HG03064 (cell line): ENCODE data around the gene TTLL8.

Source experiments
- ATAC-seq: cut with Tn5 transposase; IDR thresholded peaks from one replicate; pipeline ENCODE4 v1.9.1; 2021; ENCODE audit warnings: low read depth; ENCODE audit not compliant: unreplicated experiment

Gene TTLL8

DNA sequence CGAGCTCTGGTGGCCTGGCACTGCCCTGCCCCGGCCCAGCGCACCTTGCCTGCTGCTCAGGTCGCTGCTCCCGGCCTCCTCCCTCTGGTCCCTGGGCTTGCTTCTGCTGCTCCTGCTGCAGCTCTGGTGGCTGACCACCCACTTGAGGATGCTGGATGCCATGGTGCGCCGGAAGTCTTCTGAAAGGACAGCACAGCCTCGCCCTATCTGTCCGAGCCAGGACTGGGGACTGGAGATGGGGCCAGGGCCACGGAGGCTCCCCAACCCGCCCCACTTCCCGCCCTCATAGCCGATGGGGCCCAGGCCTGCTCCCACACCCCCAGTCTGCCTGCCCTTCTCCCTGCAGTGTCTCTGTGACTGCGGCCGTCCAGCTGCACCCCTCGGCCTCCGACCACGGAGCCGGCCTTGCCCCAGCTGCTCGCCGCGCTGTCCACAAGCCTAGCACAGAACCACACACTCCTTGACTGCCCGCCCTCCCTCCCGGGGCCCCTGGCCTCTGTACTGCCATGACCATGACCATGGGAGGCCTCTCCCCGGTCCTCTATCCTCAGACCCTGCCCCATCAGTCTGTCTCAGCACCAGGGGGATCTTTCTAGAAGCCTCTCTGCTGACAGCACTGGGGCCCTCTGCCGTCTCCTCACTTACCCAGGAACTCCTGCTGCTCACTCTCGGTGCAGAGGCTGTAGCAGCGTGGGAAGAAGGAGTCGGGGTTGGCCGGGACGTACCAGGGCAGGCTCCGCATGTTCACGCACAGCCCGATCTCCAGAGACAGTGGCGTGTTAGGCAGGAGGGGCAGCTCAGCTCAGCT is 12.7 kb downstream of the TTLL8 start:
- no peak for ATAC-seq

DNA sequence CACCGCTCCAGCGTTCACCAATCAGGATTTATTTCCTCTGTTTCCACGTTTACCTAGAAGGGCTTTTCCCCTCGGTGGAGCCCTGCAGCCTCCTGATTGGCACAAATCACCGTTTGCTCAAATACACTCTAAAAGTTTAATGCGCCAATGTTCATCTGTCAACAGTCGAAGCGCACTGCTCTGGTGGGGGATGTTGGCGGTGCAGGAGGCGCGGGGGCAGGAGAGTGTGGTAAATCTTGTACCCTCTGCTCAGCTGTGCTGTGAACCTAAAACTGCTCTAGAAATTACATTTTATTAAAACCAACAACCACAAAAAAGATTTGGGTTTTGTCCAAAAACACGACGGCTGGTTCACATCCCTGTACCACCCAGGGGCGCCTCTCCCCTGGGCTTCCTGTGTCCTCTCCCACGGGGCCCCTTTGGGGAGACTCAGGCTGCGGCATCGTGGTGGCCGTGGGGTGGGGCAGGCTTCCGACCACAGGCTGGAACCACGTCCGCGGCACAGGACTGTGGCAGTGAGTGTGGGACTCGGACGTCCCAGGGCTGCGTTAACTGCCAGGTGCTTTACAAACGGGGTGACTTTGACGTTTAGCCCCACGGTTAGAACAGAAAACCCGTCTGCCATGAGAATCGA is 13.5 kb downstream of the TTLL8 start:
- ATAC-seq: no peak

DNA sequence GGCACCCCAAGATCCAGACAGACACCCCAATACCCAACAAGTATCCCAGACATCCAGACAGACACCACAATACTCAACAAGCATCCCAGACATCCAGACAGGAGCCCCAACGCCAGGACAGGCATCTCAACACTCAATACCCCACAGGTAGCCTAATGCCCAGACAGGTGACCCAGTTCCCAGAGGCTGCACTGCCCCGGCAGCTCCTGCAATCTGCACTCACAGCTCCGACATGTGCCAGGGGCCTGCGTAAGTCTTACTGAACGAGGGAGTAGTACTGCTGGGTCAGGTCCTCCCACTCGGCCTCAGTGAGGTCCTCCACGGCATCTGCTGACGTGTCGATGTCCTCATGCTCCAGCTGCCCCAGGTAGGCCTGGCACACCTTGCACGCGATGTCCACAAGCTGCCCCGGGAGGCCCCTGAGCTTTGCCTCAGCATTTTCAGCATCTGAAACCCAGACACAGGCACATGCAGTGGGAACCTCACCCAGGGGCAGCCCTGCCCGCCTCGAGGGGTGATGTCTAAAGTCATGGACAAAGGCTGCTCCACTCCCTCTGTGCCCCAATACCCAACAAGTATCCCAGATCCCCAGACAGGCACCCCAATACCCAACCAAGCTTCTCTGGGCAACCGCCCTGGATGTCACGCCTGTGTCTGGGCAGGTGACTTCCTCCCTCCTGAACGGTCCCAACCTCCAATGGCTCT is 16.6 kb downstream of the TTLL8 start:
- ATAC-seq: no peak

DNA sequence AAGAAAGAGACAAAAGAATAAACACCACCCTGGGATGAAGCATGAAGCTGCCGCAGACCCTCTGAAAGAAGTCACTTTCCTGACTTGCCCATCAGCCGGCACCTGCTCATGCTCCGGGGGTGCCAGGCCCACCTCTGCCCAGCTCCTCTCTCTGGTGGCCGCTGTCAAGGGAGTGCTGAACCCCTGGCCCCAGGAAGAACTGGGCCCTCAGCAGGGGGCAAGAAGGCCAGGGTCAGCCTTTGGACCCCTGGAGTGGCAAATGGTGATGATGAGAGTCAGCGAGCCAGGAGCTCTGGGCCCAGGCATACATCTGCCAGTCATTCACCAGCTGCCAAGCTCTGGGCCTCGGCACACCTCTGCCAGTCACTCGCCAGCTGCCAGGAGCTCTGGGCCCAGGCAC is 17.4 kb downstream of the TTLL8 start:
- ATAC-seq: no peak

GRCh38 chr22:50039669-50040443 is 18.2 kb downstream of the TTLL8 start:
- no peak for ATAC-seq

- no peak for ATAC-seq
Measured at GRCh38 chr22:50035976-50036724, 21.9 kb downstream of the TTLL8 start.

DNA sequence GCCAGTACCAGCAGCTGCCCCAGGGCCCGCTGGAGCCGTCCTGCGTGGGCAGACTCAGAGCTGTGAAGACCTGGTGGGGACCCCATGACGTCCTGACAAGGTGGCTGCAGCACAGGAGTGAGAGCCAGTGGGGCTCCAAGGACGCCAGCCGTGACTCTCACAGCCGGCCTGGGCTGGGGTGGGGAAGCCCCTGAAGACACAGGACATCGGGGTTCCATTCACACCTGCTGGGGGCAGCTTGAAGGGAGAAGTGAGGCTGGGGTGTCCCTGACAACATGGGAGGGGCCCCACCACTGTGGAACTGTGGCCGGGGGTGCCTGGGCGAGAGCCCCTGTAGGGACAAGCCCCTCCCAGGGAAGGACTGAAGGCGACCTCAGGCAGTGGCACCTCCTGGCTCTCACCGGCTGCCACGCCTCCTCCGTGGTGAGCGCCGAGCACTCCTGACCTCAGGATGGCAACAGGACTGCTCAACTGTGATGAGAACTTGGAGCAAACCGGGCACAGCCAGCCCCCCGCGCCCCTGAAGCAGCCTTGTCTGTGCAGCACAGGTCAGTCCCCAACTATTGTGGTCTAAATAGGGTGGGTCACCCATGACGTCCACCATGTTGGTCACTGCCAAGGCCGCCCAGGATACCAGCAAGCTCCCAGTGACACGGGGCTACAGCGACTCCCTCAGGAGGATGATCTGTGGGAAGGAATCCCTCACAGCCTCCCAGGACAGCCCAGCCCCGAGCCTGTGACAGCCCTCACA is 22.8 kb downstream of the TTLL8 start:
- no peak for ATAC-seq

- ATAC-seq: no peak
Measured at GRCh38 chr22:50034126-50035081, 23.7 kb downstream of the TTLL8 start.

GRCh38 chr22:50032941-50033601 is 25.0 kb downstream of the TTLL8 start:
- ATAC-seq: no peak

DNA sequence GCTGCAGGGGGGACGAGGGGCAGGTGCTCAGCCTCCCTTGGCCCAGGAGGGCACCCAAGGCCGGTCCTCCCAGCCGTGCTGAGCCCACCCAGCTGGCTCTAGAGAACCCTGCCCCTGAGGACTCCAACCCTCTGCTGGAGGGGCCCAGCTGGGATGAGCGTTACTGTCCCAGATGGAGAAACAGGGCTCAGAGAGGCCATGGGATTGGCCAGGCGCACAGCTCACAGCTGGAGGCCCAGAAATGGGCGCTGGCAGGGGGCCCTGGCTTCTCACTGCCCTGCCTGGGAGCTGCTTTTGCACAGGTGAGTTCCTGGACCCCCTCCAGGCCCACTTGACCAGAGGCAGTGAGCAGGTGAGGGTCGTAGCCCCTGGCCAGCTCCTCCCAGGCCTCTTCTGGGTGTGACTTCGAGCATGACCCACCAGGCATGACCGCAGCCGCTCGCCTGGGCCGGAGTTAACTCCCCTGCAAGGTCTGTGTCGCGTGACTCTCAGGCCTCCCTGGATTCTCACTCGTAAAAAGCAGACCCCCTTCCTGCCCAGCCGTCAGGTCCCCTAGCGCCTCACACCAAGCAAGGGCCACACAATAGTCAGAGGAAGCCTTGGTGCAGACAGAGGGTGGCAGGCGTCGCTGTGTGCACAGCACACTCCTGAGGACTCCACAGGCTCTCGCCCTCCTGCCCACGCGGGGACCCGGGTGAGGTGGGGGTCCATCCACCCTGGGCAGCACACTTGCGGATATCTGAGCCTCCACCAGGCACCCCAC is 25.8 kb downstream of the TTLL8 start:
- no peak for ATAC-seq

GRCh38 chr22:50031189-50032091 is 26.7 kb downstream of the TTLL8 start:
- no peak for ATAC-seq

DNA sequence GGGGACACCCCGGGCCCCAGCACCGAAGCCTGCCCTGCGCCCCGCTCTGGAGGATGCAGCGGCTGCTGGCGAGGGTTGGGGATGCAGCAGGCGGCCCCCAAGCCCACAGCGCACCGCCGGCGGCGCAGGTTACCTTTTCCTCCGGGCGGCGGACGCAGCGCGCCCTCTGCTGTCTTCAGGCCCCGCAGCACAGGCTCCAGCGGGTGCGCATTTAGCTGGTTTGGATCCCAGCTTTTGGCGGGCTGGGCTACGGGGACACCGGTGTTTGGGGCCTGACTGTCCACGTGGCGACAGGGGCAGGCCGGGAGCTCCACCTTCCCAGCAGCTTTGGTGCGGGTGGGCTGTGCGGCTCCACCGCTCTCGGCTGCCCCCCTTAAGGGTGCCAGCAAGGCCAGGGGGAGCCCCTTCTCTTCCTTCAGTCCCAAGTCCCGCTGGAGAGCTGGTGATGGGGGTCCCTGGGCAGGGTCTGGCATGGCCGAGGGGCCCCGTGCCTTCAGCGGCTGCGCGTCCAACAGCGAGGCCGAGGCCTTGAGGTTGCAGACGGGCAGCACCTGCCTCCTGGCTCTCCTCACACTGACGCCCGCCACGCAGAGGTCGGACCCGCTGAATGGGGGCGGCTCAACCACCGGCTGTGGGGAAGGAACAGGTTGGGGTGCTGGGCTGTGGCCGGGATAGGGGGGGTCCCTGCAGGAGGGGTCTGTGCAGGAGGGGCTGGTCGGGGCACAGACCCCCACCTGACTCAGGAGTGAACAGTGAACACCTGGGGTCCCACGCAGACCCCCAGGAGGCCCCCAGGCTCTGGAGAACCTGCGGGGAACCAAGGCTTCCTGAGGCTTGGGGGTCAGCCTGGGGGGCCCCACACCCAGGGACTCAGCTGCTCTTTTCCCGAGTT is 27.6 kb downstream of the TTLL8 start:
- ATAC-seq: no peak

- ATAC-seq: no peak
Measured at GRCh38 chr22:50027639-50028537, 30.2 kb downstream of the TTLL8 start.

DNA sequence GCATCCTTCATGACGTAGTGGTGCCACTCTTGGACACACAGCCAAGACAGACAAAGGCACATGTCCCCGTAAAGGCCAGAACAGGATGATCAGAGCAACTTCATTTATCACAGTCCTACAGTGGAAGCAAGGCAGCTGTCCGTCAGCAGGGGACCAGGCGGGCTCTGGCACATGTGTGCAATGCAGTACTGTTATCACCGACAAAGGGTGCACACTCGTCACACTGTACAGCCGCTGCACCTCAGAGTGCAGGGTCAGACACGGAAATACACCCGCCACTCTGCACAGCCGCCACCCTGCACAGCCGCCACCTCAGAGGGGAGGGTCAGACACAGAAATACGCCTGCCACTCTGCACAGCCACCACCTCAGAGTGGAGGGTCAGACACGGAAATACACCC is 32.1 kb downstream of the TTLL8 start:
- ATAC-seq: no peak
